Measurements from ENCODE around the gene RANBP3.
A peak's percentile ranks its signal among the peaks of the same experiment; 100 is the strongest.

Gene RANBP3

GRCh38 chr19:6021878-6022569 is 44.1 kb upstream of the RANBP3 start:
- DNase-seq (ENCODE audit: extremely low read depth, low read depth), result peak; percentile 56
- TF ChIP-seq CTCF (IDR thresholded peaks at IDR 0.05; ENCODE audit: low read depth, low read length, missing control alignments), result peak; percentile 79
- H3K4me3 ChIP-seq (replicated peaks; ENCODE audit: low read depth, low read length), result no peak overlapping the region

GRCh38 chr19:6020972-6021805 is 43.2 kb upstream of the RANBP3 start:
- H3K4me3 ChIP-seq (replicated peaks; ENCODE audit: low read depth, low read length), result no peak overlapping the region
- no peak for DNase-seq (ENCODE audit: extremely low read depth, low read depth)
- TF ChIP-seq CTCF (IDR thresholded peaks at IDR 0.05; ENCODE audit: low read depth, low read length, missing control alignments), result no peak

GRCh38 chr19:6020166-6020882 is 42.4 kb upstream of the RANBP3 start:
- no peak overlapping the region for H3K4me3 ChIP-seq (replicated peaks; ENCODE audit: low read depth, low read length)
- no peak for DNase-seq (ENCODE audit: extremely low read depth, low read depth)
- TF ChIP-seq CTCF (IDR thresholded peaks at IDR 0.05; ENCODE audit: low read depth, low read length, missing control alignments), result no peak

GRCh38 chr19:6018786-6019185 is 40.8 kb upstream of the RANBP3 start:
- H3K4me3 ChIP-seq (replicated peaks; ENCODE audit: low read depth, low read length), result no peak overlapping the region
- no peak for TF ChIP-seq CTCF (IDR thresholded peaks at IDR 0.05; ENCODE audit: low read depth, low read length, missing control alignments)
- no peak for DNase-seq (ENCODE audit: extremely low read depth, low read depth)

GRCh38 chr19:6017576-6017975 is 39.6 kb upstream of the RANBP3 start:
- no peak for DNase-seq (ENCODE audit: extremely low read depth, low read depth)
- TF ChIP-seq CTCF (IDR thresholded peaks at IDR 0.05; ENCODE audit: low read depth, low read length, missing control alignments), result no peak

GRCh38 chr19:6015841-6016545 is 38.1 kb upstream of the RANBP3 start:
- no peak for DNase-seq (ENCODE audit: extremely low read depth, low read depth)
- no peak for TF ChIP-seq CTCF (IDR thresholded peaks at IDR 0.05; ENCODE audit: low read depth, low read length, missing control alignments)

More at GRCh38 chr19:6017576-6017975, 39.6 kb upstream of the RANBP3 start:
- no peak overlapping the region for H3K4me3 ChIP-seq (replicated peaks; ENCODE audit: low read depth, low read length)

More at GRCh38 chr19:6015841-6016545, 38.1 kb upstream of the RANBP3 start:
- no peak overlapping the region for H3K4me3 ChIP-seq (replicated peaks; ENCODE audit: low read depth, low read length)
